Stomach (tissue), 9 donors: ENCODE results near the gene HTD2. TPM values are rescaled to one million over a fixed set of nuclear protein-coding genes. Genes with fewer than 3 reads are reported as not detected.

Experiments used
- DNase-seq, 2 donors: peaks; one replicate each; pipeline versions ENCODE4 v3.0.0 to v3.0.0-alpha.2; 2013 to 2019
- H3K27ac ChIP-seq, 5 donors: fragments of 200-600 bp in 4 of 5; sonication (generic) in 4 of 5; one replicate each; pipeline ENCODE4 v1.5.1; 2013 to 2019; ENCODE audit warnings: mild to moderate bottlenecking in 1 of 5, moderate library complexity in 1 of 5
- H3K27me3 ChIP-seq, 3 donors: fragments of 200-600 bp; sonication (generic); one replicate each; pipeline ENCODE4 v1.5.1; 2017 to 2019; ENCODE audit warnings: mixed run types in 1 of 3
- H3K36me3 ChIP-seq, 4 donors: fragments of 200-600 bp; sonication (generic); 1 replicate in 3 of 4; 2 replicates in 1 of 4; pipeline ENCODE4 v1.5.1; 2016 to 2019
- H3K4me1 ChIP-seq, 4 donors: fragments of 200-600 bp; sonication (generic); one replicate each; pipeline ENCODE4 v1.5.1; 2016 to 2019
- H3K4me3 ChIP-seq, 4 donors: fragments of 200-600 bp; sonication (generic) in 3 of 4; one replicate each; pipeline ENCODE4 v1.5.1; 2016 to 2019; ENCODE audit warnings: mild to moderate bottlenecking in 1 of 4
- H3K9me3 ChIP-seq, 4 donors: fragments of 200-600 bp; sonication (generic); one replicate each; pipeline ENCODE4 v1.5.1; 2016 to 2019
- EP300 ChIP-seq: sonication (generic); formaldehyde crosslinking; IDR thresholded peaks from one replicate; pipeline ENCODE4 v1.6.1; 2017; ENCODE audit warnings: antibody characterized with exemption
- POLR2A ChIP-seq, 4 donors: fragments of 450-650 bp; IDR thresholded peaks; one replicate each; pipeline ENCODE4 v1.6.1; 2016; ENCODE audit warnings: antibody characterized with exemption in 4 of 4, control low read depth in 2 of 4, mild to moderate bottlenecking in 1 of 4, moderate library complexity in 1 of 4
- POLR2AphosphoS5 ChIP-seq, 3 donors: sonication (generic); formaldehyde crosslinking; IDR thresholded peaks; one replicate each; pipeline ENCODE4 v1.6.1; 2016; ENCODE audit warnings: antibody characterized with exemption in 3 of 3
- WGBS, 5 donors: extraction: QIAGEN DNeasy Blood & Tissue Kit in 3 of 5; methylation state at CpG; one replicate each; pipeline versions ENCODE4 v1.1.5 to v1.1.7; 2013 to 2018; 5-methylcytosine and 5-hydroxymethylcytosine counted together
- intact Hi-C: fragments of 100-400 bp; cut with DNase I; formaldehyde crosslinking; loops from one replicate; pipeline ENCODE4 v1.15.1; 2023; ENCODE audit warnings: low total_unique reads
- polyA plus RNA-seq, 3 donors: library from polyadenylated mRNA; stranded (reverse); fragments of 200-250 nt; gene quantifications; one replicate each; pipeline ENCODE4 v1.2.3, GENCODE V29; 2013
- total RNA-seq, 5 donors: library from RNA; depleted of rRNA; stranded (reverse); fragments of >200 nt; gene quantifications; one replicate each; pipeline versions ENCODE4 v1.1.0 to v1.2.3, GENCODE V29; 2014 to 2016
- TF ChIP-seq, protein P1 (sequence below), 7 experiments: fragments of 450-650 bp in 4 of 7; fragments of 200-600 bp in 3 of 7; sonication (generic) in 3 of 7; IDR thresholded peaks; one replicate each; pipeline ENCODE4 v1.5.1; 2016 to 2019; ENCODE audit warnings: antibody characterized with exemption in 7 of 7, control low read depth in 2 of 7, mild to moderate bottlenecking in 1 of 7
- donor health status: healthy with polysubstance abuse.
- donor health status: Bipolar disorder and iron deficiency.
- donor health status: healthy.

HTD2 gene
- total and polyA plus RNA-seq, 8 donors, result 3.1 to 57.6 (median 7.0) TPM; not detected in 2

- no peak for DNase-seq
- Histone ChIP-seq H3K27me3 (no peaks in the 10 kb centered on the region), H3K4me1 (peaks cover 0 to 42% (median 14%) of the 10 kb centered on the region in 4 donors), H3K9me3 (no peaks in the 10 kb centered on the region), H3K36me3 (peaks cover 0 to 19% (median 11%) of the 10 kb centered on the region in 4 donors), H3K27ac (no peak overlapping the region), H3K4me3 (no peak overlapping the region)
- intact Hi-C loops, result no loop called here
- WGBS, 5 donors, result 96 to 99% (median 97%) methylated on average over 3 of the region's 3 CpGs
- TF ChIP-seq, protein P1, sequence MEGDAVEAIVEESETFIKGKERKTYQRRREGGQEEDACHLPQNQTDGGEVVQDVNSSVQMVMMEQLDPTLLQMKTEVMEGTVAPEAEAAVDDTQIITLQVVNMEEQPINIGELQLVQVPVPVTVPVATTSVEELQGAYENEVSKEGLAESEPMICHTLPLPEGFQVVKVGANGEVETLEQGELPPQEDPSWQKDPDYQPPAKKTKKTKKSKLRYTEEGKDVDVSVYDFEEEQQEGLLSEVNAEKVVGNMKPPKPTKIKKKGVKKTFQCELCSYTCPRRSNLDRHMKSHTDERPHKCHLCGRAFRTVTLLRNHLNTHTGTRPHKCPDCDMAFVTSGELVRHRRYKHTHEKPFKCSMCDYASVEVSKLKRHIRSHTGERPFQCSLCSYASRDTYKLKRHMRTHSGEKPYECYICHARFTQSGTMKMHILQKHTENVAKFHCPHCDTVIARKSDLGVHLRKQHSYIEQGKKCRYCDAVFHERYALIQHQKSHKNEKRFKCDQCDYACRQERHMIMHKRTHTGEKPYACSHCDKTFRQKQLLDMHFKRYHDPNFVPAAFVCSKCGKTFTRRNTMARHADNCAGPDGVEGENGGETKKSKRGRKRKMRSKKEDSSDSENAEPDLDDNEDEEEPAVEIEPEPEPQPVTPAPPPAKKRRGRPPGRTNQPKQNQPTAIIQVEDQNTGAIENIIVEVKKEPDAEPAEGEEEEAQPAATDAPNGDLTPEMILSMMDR (IDR thresholded peaks at IDR 0.05), result no peak
- no peak for TF ChIP-seq EP300
- TF ChIP-seq POLR2AphosphoS5 (IDR thresholded peaks at IDR 0.05), result no peak
- no peak for TF ChIP-seq POLR2A (IDR thresholded peaks at IDR 0.05)
These were observed 34.4 kb downstream of the HTD2 start for GRCh38 chr3:58340594-58341244.

GRCh38 chr3:58341376-58341775 is 35.1 kb downstream of the HTD2 start:
- H3K36me3 ChIP-seq, result peaks cover 0 to 19% (median 11%) of the 10 kb centered on the region in 4 donors
- TF ChIP-seq, protein P1 (IDR thresholded peaks at IDR 0.05), result no peak
- TF ChIP-seq POLR2AphosphoS5 (IDR thresholded peaks at IDR 0.05) (no peak), EP300 (no peak), POLR2A (IDR thresholded peaks at IDR 0.05) (no peak)
- no peaks in the 10 kb centered on the region for H3K27me3 ChIP-seq
- intact Hi-C loops, result no loop called here
- peaks cover 0 to 43% (median 10%) of the 10 kb centered on the region in 4 donors for H3K4me1 ChIP-seq
- no peak overlapping the region for H3K4me3 ChIP-seq
- no peaks in the 10 kb centered on the region for H3K9me3 ChIP-seq
- H3K27ac ChIP-seq, result no peak overlapping the region
- 87 to 96% (median 90%) methylated on average over 3 of the region's 3 CpGs for WGBS, 5 donors
- DNase-seq, result no peak

GRCh38 chr3:58342676-58343075 is 36.4 kb downstream of the HTD2 start:
- no peak for DNase-seq
- intact Hi-C loops, result no loop called here
- no peak for TF ChIP-seq POLR2AphosphoS5 (IDR thresholded peaks at IDR 0.05)
- TF ChIP-seq, protein P1 (IDR thresholded peaks at IDR 0.05), result no peak
- TF ChIP-seq POLR2A (IDR thresholded peaks at IDR 0.05), result no peak
- TF ChIP-seq EP300, result no peak
- peaks cover 0 to 19% (median 11%) of the 10 kb centered on the region in 4 donors for H3K36me3 ChIP-seq
- H3K4me1 ChIP-seq, result peaks cover 0 to 37% (median 6%) of the 10 kb centered on the region in 4 donors
- H3K27me3 ChIP-seq, result no peaks in the 10 kb centered on the region
- H3K9me3 ChIP-seq, result no peaks in the 10 kb centered on the region
- H3K27ac ChIP-seq, result no peak overlapping the region
- no peak overlapping the region for H3K4me3 ChIP-seq
- 69 to 85% (median 78%) methylated on average over 5 of the region's 5 CpGs for WGBS, 5 donors

DNA sequence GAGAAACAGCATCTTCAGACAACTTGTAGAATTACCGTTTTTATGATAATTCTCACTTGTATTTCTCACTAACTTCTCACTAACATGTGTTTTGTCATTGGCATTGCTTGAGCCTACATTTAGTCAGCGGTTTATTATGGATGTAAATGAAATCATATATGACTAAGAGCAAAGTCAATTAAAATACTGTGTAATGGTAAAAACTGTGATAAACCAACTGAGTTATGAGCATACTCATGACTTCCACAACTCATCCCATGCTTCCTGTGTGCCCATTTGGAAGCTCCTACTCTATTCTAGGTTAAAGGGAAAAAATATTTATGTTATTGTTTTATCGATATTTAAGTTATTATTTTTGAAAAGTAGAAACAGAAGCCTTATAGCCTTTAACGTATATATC is 39.1 kb downstream of the HTD2 start:
- no peaks in the 10 kb centered on the region for H3K27me3 ChIP-seq
- intact Hi-C loops, result no loop called here
- DNase-seq, result no peak
- H3K9me3 ChIP-seq, result no peaks in the 10 kb centered on the region
- no peak overlapping the region for H3K27ac ChIP-seq
- no peak overlapping the region for H3K4me3 ChIP-seq
- peaks cover 0 to 47% (median 14%) of the 10 kb centered on the region in 4 donors for H3K4me1 ChIP-seq
- TF ChIP-seq EP300 (no peak), POLR2A (IDR thresholded peaks at IDR 0.05) (no peak), POLR2AphosphoS5 (IDR thresholded peaks at IDR 0.05) (no peak)
- TF ChIP-seq, protein P1 (IDR thresholded peaks at IDR 0.05), result no peak
- H3K36me3 ChIP-seq, result peaks cover 0 to 15% (median 5%) of the 10 kb centered on the region in 4 donors
- WGBS, 5 donors, result 93 to 97% (median 95%) methylated on average over 4 of the region's 4 CpGs
